PC-3 (cell line): Measurements from ENCODE around the gene USP17L18. TPM values are rescaled to one million over a fixed set of nuclear protein-coding genes. Genes with fewer than 3 reads are reported as not detected.
"Not testable (repeated sequence)": the region's sequence is repeated elsewhere in the genome, so short reads cannot be mapped to it uniquely, and the experiment has no call there.

Experiments used
- ATAC-seq: fragments of 200-7000 bp; cut with Tn5 transposase; 2 replicates; pipeline ENCODE4 v1.9.1; 2020; ENCODE audit warnings: mild to moderate bottlenecking, moderate library complexity
- BruUV-seq: library from RNA; stranded (reverse); fragments of 400-500 nt; replicated peaks from 2 replicates; lab custom pipeline; 2021; lab: Mats Ljungman, UMichigan
- CTCF ChIA-PET: fragments of 300-600 bp; sonication (Branson Sonifier 250); formaldehyde crosslinking; loops from one replicate; lab custom pipeline; 2022; ENCODE audit warnings: antibody characterized with exemption; lab: Charles Lee
- POLR2A ChIA-PET: fragments of 300-600 bp; sonication (Branson Sonifier 250); formaldehyde crosslinking; loops from one replicate; lab custom pipeline; 2022; ENCODE audit warnings: antibody characterized with exemption; ENCODE audit not compliant: unreplicated experiment; lab: Charles Lee
- DNase-seq: peaks from one replicate; pipeline ENCODE4 v3.0.0-alpha.2; 2015
- H2AFZ ChIP-seq: fragments of 300-600 bp; sonication (generic); 2 replicates; pipeline ENCODE4 v1.6.0; 2016; ENCODE audit warnings: antibody characterized with exemption, low read length
- H3F3A ChIP-seq: fragments of 300-600 bp; sonication (generic); one replicate; pipeline ENCODE4 v1.6.0; 2017; ENCODE audit warnings: antibody characterized with exemption, low read length, control low read depth, mild to moderate bottlenecking; ENCODE audit not compliant: unreplicated experiment
- H3K27ac ChIP-seq: fragments of 300-600 bp; sonication (generic); 2 replicates; pipeline ENCODE4 v1.5.1; 2016; ENCODE audit warnings: mild to moderate bottlenecking, low read length
- H3K27me3 ChIP-seq: fragments of 300-600 bp; sonication (generic); 2 replicates; pipeline ENCODE4 v1.6.1; 2016; ENCODE audit warnings: low read length, mixed read lengths
- H3K36me3 ChIP-seq: fragments of 300-600 bp; sonication (generic); 2 replicates; pipeline ENCODE4 v1.6.1; 2016; ENCODE audit warnings: low read depth, mixed run types, low read length, mixed read lengths
- H3K4me1 ChIP-seq: fragments of 300-600 bp; sonication (generic); 2 replicates; pipeline ENCODE4 v1.5.1; 2016; ENCODE audit warnings: low read length; ENCODE audit not compliant: insufficient read depth
- H3K4me2 ChIP-seq: fragments of 300-600 bp; sonication (generic); 2 replicates; pipeline ENCODE4 v1.6.0; 2016; ENCODE audit warnings: low read length
- H3K4me3 ChIP-seq: fragments of 300-600 bp; sonication (generic); 2 replicates; pipeline ENCODE4 v1.5.1; 2016; ENCODE audit warnings: mild to moderate bottlenecking, low read length, mixed read lengths
- H3K79me2 ChIP-seq: fragments of 300-600 bp; sonication (generic); 2 replicates; pipeline ENCODE4 v1.6.1; 2017; ENCODE audit warnings: low read length, mixed read lengths
- H3K9ac ChIP-seq: fragments of 300-600 bp; sonication (generic); 2 replicates; pipeline ENCODE4 v1.6.0; 2016; ENCODE audit warnings: mild to moderate bottlenecking, low read length
- H3K9me2 ChIP-seq: fragments of 300-600 bp; sonication (generic); replicated peaks from 2 replicates; pipeline ENCODE4 v1.6.1; 2016; ENCODE audit warnings: mixed run types, low read length, mixed read lengths
- H3K9me3 ChIP-seq: fragments of 300-600 bp; sonication (generic); 2 replicates; pipeline ENCODE4 v1.6.1; 2016; ENCODE audit warnings: low read length, mixed read lengths
- H4K20me1 ChIP-seq: fragments of 300-600 bp; sonication (generic); 2 replicates; pipeline ENCODE4 v1.6.1; 2016; ENCODE audit warnings: low read length, mixed read lengths
- intact Hi-C: fragments of 100-400 bp; cut with micrococcal nuclease; formaldehyde crosslinking; loops from 2 replicates; pipeline ENCODE4 v1.9.0; 2023
- total RNA-seq: library from RNA; depleted of rRNA; stranded (reverse); fragments of >200 nt; gene quantifications from 2 replicates; pipeline ENCODE4 v1.2.3, GENCODE V29; 2014; rRNA removed

USP17L18 gene
- total RNA-seq, 1 experiment from 2014 or later = not detected

- ATAC-seq, H3F3A ChIP-seq, H3K9me2 ChIP-seq, H3K4me1 ChIP-seq, H3K27ac ChIP-seq, H3K9ac ChIP-seq, H3K79me2 ChIP-seq, intact Hi-C loops, H3K36me3 ChIP-seq, BruUV-seq, H3K4me3 ChIP-seq, H4K20me1 ChIP-seq, DNase-seq, H3K27me3 ChIP-seq, H2AFZ ChIP-seq, POLR2A ChIA-PET, H3K4me2 ChIP-seq, H3K9me3 ChIP-seq, CTCF ChIA-PET: not testable (repeated sequence)
Observed at GRCh38 chr4:9267319-9267718, 18.9 kb downstream of the USP17L18 start, which contains the start of gene USP17L22. TSS of gene USP17L22 (plus strand) at chr4:9267619. CDS start at chr4:9267619, 0 bp downstream.

- H3K27ac ChIP-seq, H3K4me3 ChIP-seq, BruUV-seq, H3K4me1 ChIP-seq, DNase-seq, intact Hi-C loops, ATAC-seq, H3K9me3 ChIP-seq, H3K79me2 ChIP-seq, H3K27me3 ChIP-seq, POLR2A ChIA-PET, H2AFZ ChIP-seq, H4K20me1 ChIP-seq, H3K9me2 ChIP-seq, H3K4me2 ChIP-seq, CTCF ChIA-PET, H3K36me3 ChIP-seq, H3F3A ChIP-seq, H3K9ac ChIP-seq: not testable (repeated sequence)
Observed at GRCh38 chr4:9271719-9272118, 23.3 kb downstream of the USP17L18 start.

Other genes with a start within 250 kb of the USP17L18 start
- not detected in 2 replicates for gene FAM90A26, start 78.2 kb upstream of the USP17L18 start, total RNA-seq
- not detected in 2 replicates for gene USP17L10, start 38.0 kb upstream of the USP17L18 start, total RNA-seq
- not detected in 2 replicates for gene USP17L11, start 33.2 kb upstream of the USP17L18 start, total RNA-seq
- not detected in 2 replicates for gene USP17L12, start 28.5 kb upstream of the USP17L18 start, total RNA-seq
- gene USP17L13, start 23.7 kb upstream of the USP17L18 start, total RNA-seq = not detected in 2 replicates
- gene USP17L15, start 14.2 kb upstream of the USP17L18 start, total RNA-seq = not detected in 2 replicates
- not detected in 2 replicates for gene USP17L17, start 4.8 kb upstream of the USP17L18 start, total RNA-seq
- gene USP17L19, start 4.7 kb downstream of the USP17L18 start, total RNA-seq = not detected in 2 replicates
- gene USP17L20, start 9.5 kb downstream of the USP17L18 start, total RNA-seq = not detected in 2 replicates
- gene USP17L21, start 14.2 kb downstream of the USP17L18 start, total RNA-seq = not detected in 2 replicates
- gene USP17L22, start 19.0 kb downstream of the USP17L18 start, total RNA-seq = not detected in 2 replicates
- gene USP17L24, start 76.5 kb downstream of the USP17L18 start, total RNA-seq = not detected in 2 replicates
- not detected in 2 replicates for gene USP17L25, start 81.3 kb downstream of the USP17L18 start, total RNA-seq
- gene USP17L26, start 86.0 kb downstream of the USP17L18 start, total RNA-seq = not detected in 2 replicates
- not detected in 2 replicates for gene USP17L5, start 90.8 kb downstream of the USP17L18 start, total RNA-seq
- gene USP17L27, start 95.5 kb downstream of the USP17L18 start, total RNA-seq = not detected in 2 replicates
- not detected in 2 replicates for gene USP17L28, start 100.3 kb downstream of the USP17L18 start, total RNA-seq
- gene USP17L29, start 105.0 kb downstream of the USP17L18 start, total RNA-seq = not detected in 2 replicates
- not detected in 2 replicates for gene USP17L30, start 114.5 kb downstream of the USP17L18 start, total RNA-seq
- not detected in 2 replicates for gene DEFB131A, start 195.8 kb downstream of the USP17L18 start, total RNA-seq